Neutrophil (primary cell): ENCODE results near the gene TNS4.
"Not testable (repeated sequence)": the region's sequence is repeated elsewhere in the genome, so short reads cannot be mapped to it uniquely, and the experiment has no call there.

Source experiments
- H3K27ac ChIP-seq: fragments of 200-600 bp; sonication (generic); 2 replicates; pipeline ENCODE4 v1.5.1; 2016; ENCODE audit warnings: mild to moderate bottlenecking, moderate library complexity
- H3K27me3 ChIP-seq: fragments of 200-600 bp; sonication (generic); 2 replicates; pipeline ENCODE4 v1.6.0; 2016; ENCODE audit warnings: mild to moderate bottlenecking
- H3K36me3 ChIP-seq: fragments of 200-600 bp; sonication (generic); 2 replicates; pipeline ENCODE4 v1.5.1; 2017
- H3K4me1 ChIP-seq, 2 experiments: fragments of 200-600 bp in 1 of 2; sonication (generic) in 1 of 2; 1 replicate in 1 of 2; 2 replicates in 1 of 2; pipeline versions ENCODE4 v1.5.1 to v1.6.1; 2013 to 2016; ENCODE audit warnings: low read depth in 1 of 2, low read length in 1 of 2, mild to moderate bottlenecking in 1 of 2, moderate library complexity in 1 of 2; ENCODE audit not compliant: control insufficient read depth in 1 of 2, insufficient read depth in 1 of 2
- H3K4me3 ChIP-seq, 2 experiments: fragments of 200-600 bp in 1 of 2; sonication (generic) in 1 of 2; 1 replicate in 1 of 2; 2 replicates in 1 of 2; pipeline ENCODE4 v1.5.1; 2013 to 2016; ENCODE audit warnings: low read depth in 1 of 2, low read length in 1 of 2, mild to moderate bottlenecking in 1 of 2, moderate library complexity in 1 of 2
- H3K9me3 ChIP-seq: fragments of 200-600 bp; sonication (generic); 2 replicates; pipeline ENCODE4 v1.5.1; 2016
- CTCF ChIP-seq: fragments of 200-600 bp; sonication (generic); IDR thresholded peaks from 2 replicates; pipeline ENCODE4 v1.5.1; 2016; ENCODE audit warnings: antibody characterized with exemption

The TNS4 gene

GRCh38 chr17:40547079-40547784, 45.8 kb upstream of the TNS4 start:
- no peaks in the 10 kb centered on the region for H3K9me3 ChIP-seq
- no peak overlapping the region for H3K4me3 ChIP-seq
- no peaks in the 10 kb centered on the region for H3K4me1 ChIP-seq
- H3K27me3 ChIP-seq: peaks cover 10% of the 10 kb centered on the region
- TF ChIP-seq CTCF: no peak
- no peak overlapping the region for H3K27ac ChIP-seq
- H3K36me3 ChIP-seq: no peaks in the 10 kb centered on the region

- not testable (repeated sequence) for H3K27ac ChIP-seq, H3K4me1 ChIP-seq, H3K36me3 ChIP-seq, H3K4me3 ChIP-seq, H3K9me3 ChIP-seq
- H3K27me3 ChIP-seq: peaks cover 10% of the 10 kb centered on the region
These were observed 45.1 kb upstream of the TNS4 start for GRCh38 chr17:40546497-40546896.

GRCh38 chr17:40545660-40546059, 44.2 kb upstream of the TNS4 start:
- no peaks in the 10 kb centered on the region for H3K36me3 ChIP-seq
- no peaks in the 10 kb centered on the region for H3K9me3 ChIP-seq
- no peaks in the 10 kb centered on the region for H3K4me1 ChIP-seq
- no peak overlapping the region for H3K27ac ChIP-seq
- no peak overlapping the region for H3K4me3 ChIP-seq
- no peak for TF ChIP-seq CTCF
- H3K27me3 ChIP-seq: peaks cover 10% of the 10 kb centered on the region

GRCh38 chr17:40542558-40543411, 41.4 kb upstream of the TNS4 start:
- Histone ChIP-seq H3K4me1 (no peaks in the 10 kb centered on the region), H3K4me3 (no peak overlapping the region), H3K9me3 (no peaks in the 10 kb centered on the region), H3K27ac (no peak overlapping the region), H3K36me3 (no peaks in the 10 kb centered on the region), H3K27me3 (peaks cover 9% of the 10 kb centered on the region)
- TF ChIP-seq CTCF: no peak

- no peaks in the 10 kb centered on the region for H3K36me3 ChIP-seq
- H3K4me3 ChIP-seq: no peak overlapping the region
- H3K4me1 ChIP-seq: no peaks in the 10 kb centered on the region
- no peak for TF ChIP-seq CTCF
- peaks cover 1% of the 10 kb centered on the region for H3K27me3 ChIP-seq
- H3K9me3 ChIP-seq: no peaks in the 10 kb centered on the region
- no peak overlapping the region for H3K27ac ChIP-seq
These were observed 40.6 kb upstream of the TNS4 start for GRCh38 chr17:40541873-40542557.
